ENCODE results near the gene CDC14B. TPM values are rescaled to one million over a fixed set of nuclear protein-coding genes. Genes with fewer than 3 reads are reported as not detected.

CDC14B gene
- polyA plus RNA-seq, 1 donor from 2014 or later = 7.0 TPM

DNA sequence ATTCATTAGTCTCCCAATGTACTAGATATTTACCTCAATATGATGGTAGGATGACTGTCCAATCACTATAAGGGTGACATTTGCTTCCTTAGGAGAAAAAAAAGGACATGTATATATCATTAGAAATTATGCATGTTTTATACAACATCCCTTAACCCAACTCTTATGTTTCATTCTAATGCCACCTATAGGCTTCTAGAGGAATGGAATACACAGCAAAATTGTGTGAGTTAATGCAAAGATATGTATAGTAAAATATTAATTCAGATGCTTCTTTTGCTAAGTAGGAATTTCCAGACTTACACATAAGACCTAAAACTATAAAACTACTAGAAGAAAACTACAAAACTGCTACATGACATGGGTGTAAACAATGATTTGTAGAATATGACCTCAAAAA, 32.0 kb upstream of the CDC14B start:
- H3K9ac ChIP-seq (ENCODE audit: low read length) = no peak overlapping the region
- H2AFZ ChIP-seq (ENCODE audit: low read depth, low read length) = no peak overlapping the region
- H3K27me3 ChIP-seq (ENCODE audit: insufficient read depth, low read depth, low read length) = peaks cover 16% of the 10 kb centered on the region
- H3K9me3 ChIP-seq (ENCODE audit: low read length) = no peaks in the 10 kb centered on the region
- no peaks in the 10 kb centered on the region for H3K36me3 ChIP-seq (ENCODE audit: insufficient read depth, low read length)
- H3K27ac ChIP-seq (ENCODE audit: low read length) = no peak overlapping the region
- H3K9me2 ChIP-seq (ENCODE audit: insufficient read depth, low read length) = no peaks in the 10 kb centered on the region
- TF ChIP-seq EZH2 (IDR thresholded peaks at IDR 0.05; ENCODE audit: borderline replicate concordance, insufficient read depth, low read length, poor library complexity, severe bottlenecking) = no peak
- TF ChIP-seq TAF1 (IDR thresholded peaks at IDR 0.05; ENCODE audit: low read depth) = no peak
- TF ChIP-seq POLR2AphosphoS5 (IDR thresholded peaks at IDR 0.05) = no peak
- peak; percentile 78 for TF ChIP-seq RAD21 (conservative IDR thresholded peaks at IDR 0.05)
- TF ChIP-seq SMC3 (conservative IDR thresholded peaks at IDR 0.05; ENCODE audit: poor library complexity) = peak; percentile 70
- TF ChIP-seq, protein P1, sequence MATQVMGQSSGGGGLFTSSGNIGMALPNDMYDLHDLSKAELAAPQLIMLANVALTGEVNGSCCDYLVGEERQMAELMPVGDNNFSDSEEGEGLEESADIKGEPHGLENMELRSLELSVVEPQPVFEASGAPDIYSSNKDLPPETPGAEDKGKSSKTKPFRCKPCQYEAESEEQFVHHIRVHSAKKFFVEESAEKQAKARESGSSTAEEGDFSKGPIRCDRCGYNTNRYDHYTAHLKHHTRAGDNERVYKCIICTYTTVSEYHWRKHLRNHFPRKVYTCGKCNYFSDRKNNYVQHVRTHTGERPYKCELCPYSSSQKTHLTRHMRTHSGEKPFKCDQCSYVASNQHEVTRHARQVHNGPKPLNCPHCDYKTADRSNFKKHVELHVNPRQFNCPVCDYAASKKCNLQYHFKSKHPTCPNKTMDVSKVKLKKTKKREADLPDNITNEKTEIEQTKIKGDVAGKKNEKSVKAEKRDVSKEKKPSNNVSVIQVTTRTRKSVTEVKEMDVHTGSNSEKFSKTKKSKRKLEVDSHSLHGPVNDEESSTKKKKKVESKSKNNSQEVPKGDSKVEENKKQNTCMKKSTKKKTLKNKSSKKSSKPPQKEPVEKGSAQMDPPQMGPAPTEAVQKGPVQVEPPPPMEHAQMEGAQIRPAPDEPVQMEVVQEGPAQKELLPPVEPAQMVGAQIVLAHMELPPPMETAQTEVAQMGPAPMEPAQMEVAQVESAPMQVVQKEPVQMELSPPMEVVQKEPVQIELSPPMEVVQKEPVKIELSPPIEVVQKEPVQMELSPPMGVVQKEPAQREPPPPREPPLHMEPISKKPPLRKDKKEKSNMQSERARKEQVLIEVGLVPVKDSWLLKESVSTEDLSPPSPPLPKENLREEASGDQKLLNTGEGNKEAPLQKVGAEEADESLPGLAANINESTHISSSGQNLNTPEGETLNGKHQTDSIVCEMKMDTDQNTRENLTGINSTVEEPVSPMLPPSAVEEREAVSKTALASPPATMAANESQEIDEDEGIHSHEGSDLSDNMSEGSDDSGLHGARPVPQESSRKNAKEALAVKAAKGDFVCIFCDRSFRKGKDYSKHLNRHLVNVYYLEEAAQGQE (IDR thresholded peaks at IDR 0.05; ENCODE audit: borderline replicate concordance) = no peak
- TF ChIP-seq, protein P2, sequence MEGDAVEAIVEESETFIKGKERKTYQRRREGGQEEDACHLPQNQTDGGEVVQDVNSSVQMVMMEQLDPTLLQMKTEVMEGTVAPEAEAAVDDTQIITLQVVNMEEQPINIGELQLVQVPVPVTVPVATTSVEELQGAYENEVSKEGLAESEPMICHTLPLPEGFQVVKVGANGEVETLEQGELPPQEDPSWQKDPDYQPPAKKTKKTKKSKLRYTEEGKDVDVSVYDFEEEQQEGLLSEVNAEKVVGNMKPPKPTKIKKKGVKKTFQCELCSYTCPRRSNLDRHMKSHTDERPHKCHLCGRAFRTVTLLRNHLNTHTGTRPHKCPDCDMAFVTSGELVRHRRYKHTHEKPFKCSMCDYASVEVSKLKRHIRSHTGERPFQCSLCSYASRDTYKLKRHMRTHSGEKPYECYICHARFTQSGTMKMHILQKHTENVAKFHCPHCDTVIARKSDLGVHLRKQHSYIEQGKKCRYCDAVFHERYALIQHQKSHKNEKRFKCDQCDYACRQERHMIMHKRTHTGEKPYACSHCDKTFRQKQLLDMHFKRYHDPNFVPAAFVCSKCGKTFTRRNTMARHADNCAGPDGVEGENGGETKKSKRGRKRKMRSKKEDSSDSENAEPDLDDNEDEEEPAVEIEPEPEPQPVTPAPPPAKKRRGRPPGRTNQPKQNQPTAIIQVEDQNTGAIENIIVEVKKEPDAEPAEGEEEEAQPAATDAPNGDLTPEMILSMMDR (IDR thresholded peaks at IDR 0.05; ENCODE audit: poor library complexity, severe bottlenecking) = peak; percentile 75
- TF ChIP-seq MXI1 (conservative IDR thresholded peaks at IDR 0.05; ENCODE audit: poor library complexity, severe bottlenecking) = no peak
- TF ChIP-seq EP300 (conservative IDR thresholded peaks at IDR 0.05; ENCODE audit: poor library complexity, severe bottlenecking) = no peak
- H3K79me2 ChIP-seq (replicated peaks; ENCODE audit: insufficient read depth, low read length) = no peaks in the 10 kb centered on the region
- no peak overlapping the region for H3K4me2 ChIP-seq (ENCODE audit: low read length)
- H4K20me1 ChIP-seq (ENCODE audit: insufficient read depth) = no peaks in the 10 kb centered on the region
- H3K4me3 ChIP-seq (ENCODE audit: low read length) = no peak overlapping the region
- no peaks in the 10 kb centered on the region for H3F3A ChIP-seq (ENCODE audit: insufficient read depth, low read length, poor library complexity, severe bottlenecking)

GRCh38 chr9:96649620-96650324, 30.1 kb upstream of the CDC14B start:
- Histone ChIP-seq H3K4me2 (ENCODE audit: low read length) (no peak overlapping the region), H3K79me2 (replicated peaks; ENCODE audit: insufficient read depth, low read length) (no peaks in the 10 kb centered on the region), H3K4me3 (ENCODE audit: low read length) (no peak overlapping the region), H3F3A (ENCODE audit: insufficient read depth, low read length, poor library complexity, severe bottlenecking) (no peaks in the 10 kb centered on the region), H2AFZ (ENCODE audit: low read depth, low read length) (no peak overlapping the region), H3K9me3 (ENCODE audit: low read length) (no peaks in the 10 kb centered on the region), H3K9me2 (ENCODE audit: insufficient read depth, low read length) (no peaks in the 10 kb centered on the region), H3K36me3 (ENCODE audit: insufficient read depth, low read length) (no peaks in the 10 kb centered on the region), H3K27me3 (ENCODE audit: insufficient read depth, low read depth, low read length) (peaks cover 6% of the 10 kb centered on the region), H3K9ac (ENCODE audit: low read length) (no peak overlapping the region), H3K27ac (ENCODE audit: low read length) (no peak overlapping the region), H4K20me1 (ENCODE audit: insufficient read depth) (no peaks in the 10 kb centered on the region)
- TF ChIP-seq, protein P1 (IDR thresholded peaks at IDR 0.05; ENCODE audit: borderline replicate concordance) = no peak
- TF ChIP-seq POLR2AphosphoS5 (IDR thresholded peaks at IDR 0.05) = no peak
- no peak for TF ChIP-seq SMC3 (conservative IDR thresholded peaks at IDR 0.05; ENCODE audit: poor library complexity)
- no peak for TF ChIP-seq RAD21 (conservative IDR thresholded peaks at IDR 0.05)
- TF ChIP-seq MXI1 (conservative IDR thresholded peaks at IDR 0.05; ENCODE audit: poor library complexity, severe bottlenecking) = no peak
- no peak for TF ChIP-seq TAF1 (IDR thresholded peaks at IDR 0.05; ENCODE audit: low read depth)
- TF ChIP-seq EZH2 (IDR thresholded peaks at IDR 0.05; ENCODE audit: borderline replicate concordance, insufficient read depth, low read length, poor library complexity, severe bottlenecking) = no peak
- TF ChIP-seq EP300 (conservative IDR thresholded peaks at IDR 0.05; ENCODE audit: poor library complexity, severe bottlenecking) = no peak
- TF ChIP-seq, protein P2 (IDR thresholded peaks at IDR 0.05; ENCODE audit: poor library complexity, severe bottlenecking) = no peak

All from neural cell (in vitro differentiated cells).